HG02798 (cell line): ENCODE results near the gene MAU2.

Source experiments
- ATAC-seq: cut with Tn5 transposase; IDR thresholded peaks from one replicate; pipeline ENCODE4 v1.9.1; 2021; ENCODE audit warnings: mild to moderate bottlenecking; ENCODE audit not compliant: unreplicated experiment, poor library complexity

The MAU2 gene

GRCh38 chr19:19320361-19321140 lies at the start of gene MAU2, which contains the start of gene SUGP1:
TSS of gene MAU2 (plus strand) at chr19:19320829. CDS start at chr19:19320860, 31 bp downstream.
TSS of gene SUGP1 (minus strand) at chr19:19320509. CDS start at chr19:19320496, 13 bp downstream.
- peak; percentile 90 for ATAC-seq

- ATAC-seq: no peak
Observed at GRCh38 chr19:19271828-19272599, 48.6 kb upstream of the MAU2 start.

- ATAC-seq: no peak
Observed at GRCh38 chr19:19274146-19274545, 46.5 kb upstream of the MAU2 start.

- ATAC-seq: no peak
Observed at GRCh38 chr19:19274716-19275565, 45.7 kb upstream of the MAU2 start.

- no peak for ATAC-seq
Observed at GRCh38 chr19:19276386-19276785, 44.2 kb upstream of the MAU2 start.

GRCh38 chr19:19276851-19277250 lies 43.8 kb upstream of the MAU2 start:
- ATAC-seq: no peak

- no peak for ATAC-seq
Observed at GRCh38 chr19:19278315-19278714, 42.3 kb upstream of the MAU2 start.

GRCh38 chr19:19279062-19279612 lies 41.5 kb upstream of the MAU2 start:
- no peak for ATAC-seq

- no peak for ATAC-seq
Observed at GRCh38 chr19:19279853-19280252, 40.8 kb upstream of the MAU2 start.

- no peak for ATAC-seq
Observed at GRCh38 chr19:19280561-19280960, 40.1 kb upstream of the MAU2 start.

GRCh38 chr19:19285686-19286085 lies 34.9 kb upstream of the MAU2 start:
- no peak for ATAC-seq

- no peak for ATAC-seq
Observed at GRCh38 chr19:19292607-19293006, 28.0 kb upstream of the MAU2 start.

GRCh38 chr19:19294914-19295313 lies 25.7 kb upstream of the MAU2 start:
- ATAC-seq: no peak

- ATAC-seq: no peak
Observed at GRCh38 chr19:19296953-19297689, 23.5 kb upstream of the MAU2 start.

- ATAC-seq: no peak
Observed at GRCh38 chr19:19297759-19298158, 22.9 kb upstream of the MAU2 start.

- no peak for ATAC-seq
Observed at GRCh38 chr19:19300613-19301012, 20.0 kb upstream of the MAU2 start.

- no peak for ATAC-seq
Observed at GRCh38 chr19:19303411-19303810, 17.2 kb upstream of the MAU2 start.

- no peak for ATAC-seq
Observed at GRCh38 chr19:19304186-19304965, 16.3 kb upstream of the MAU2 start.

- no peak for ATAC-seq
Observed at GRCh38 chr19:19305066-19305465, 15.6 kb upstream of the MAU2 start.
